Neural crest cell (in vitro differentiated cells): ENCODE data around the gene ERC1. TPM values are rescaled to one million over a fixed set of nuclear protein-coding genes. Genes with fewer than 3 reads are reported as not detected.

ENCODE experiments used
- DNase-seq: peaks from one replicate; pipeline ENCODE4 v3.0.0; 2021; ENCODE audit warnings: low read depth, mixed read lengths, low spot score
- H3K27ac Mint-ChIP-seq: one replicate; pipeline ENCODE4 v1.8.0; 2021; ENCODE audit warnings: mild to moderate bottlenecking, mixed read lengths; ENCODE audit not compliant: unreplicated experiment
- H3K27me3 Mint-ChIP-seq: 2 replicates; pipeline ENCODE4 v1.8.0; 2021; ENCODE audit warnings: low read depth, mild to moderate bottlenecking, mixed read lengths
- H3K36me3 Mint-ChIP-seq: 2 replicates; pipeline ENCODE4 v1.8.0; 2021; ENCODE audit warnings: low read depth, mild to moderate bottlenecking, mixed read lengths
- H3K4me1 Mint-ChIP-seq: 2 replicates; pipeline ENCODE4 v1.8.0; 2021; ENCODE audit warnings: mixed read lengths
- H3K4me3 Mint-ChIP-seq: one replicate; pipeline ENCODE4 v1.8.0; 2021; ENCODE audit warnings: mild to moderate bottlenecking, mixed read lengths
- H3K9me3 Mint-ChIP-seq: 2 replicates; pipeline ENCODE4 v1.8.0; 2021; ENCODE audit warnings: mixed read lengths
- total RNA-seq: library from RNA; stranded (reverse); gene quantifications from 2 replicates; pipeline ENCODE4 v1.2.1, GENCODE V29; 2021
- TF ChIP-seq, protein P1 (sequence below): fragments of 200-600 bp; sonication (generic); conservative IDR thresholded peaks from 2 replicates; pipeline ENCODE4 v1.5.0; 2021; ENCODE audit warnings: antibody characterized with exemption, mild to moderate bottlenecking

Gene ERC1
- total RNA-seq, 1 donor from 2014 or later = 38.9 TPM

DNA sequence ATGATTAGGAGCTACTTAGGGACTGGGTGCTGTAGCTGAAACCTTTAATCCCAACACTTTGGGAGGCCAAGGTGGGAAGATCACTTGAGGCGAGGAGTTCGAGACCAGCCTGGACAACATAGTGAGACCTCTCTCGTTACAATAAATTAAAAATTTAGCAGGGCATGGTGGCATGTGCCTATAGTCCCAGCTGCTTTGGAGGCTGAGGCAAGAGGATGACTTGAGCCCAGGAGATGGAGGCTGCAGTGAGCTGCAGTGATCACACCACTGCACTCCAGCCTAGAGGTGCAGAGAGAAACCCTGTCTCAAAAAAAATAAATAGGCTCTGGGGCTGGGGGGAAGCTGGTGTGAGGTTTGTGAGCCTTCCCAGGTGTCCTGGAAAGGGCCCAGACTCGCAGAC, 506.1 kb downstream of the ERC1 start:
- H3K4me1 Mint-ChIP-seq = peaks cover 16% of the 10 kb centered on the region
- TF ChIP-seq, protein P1, sequence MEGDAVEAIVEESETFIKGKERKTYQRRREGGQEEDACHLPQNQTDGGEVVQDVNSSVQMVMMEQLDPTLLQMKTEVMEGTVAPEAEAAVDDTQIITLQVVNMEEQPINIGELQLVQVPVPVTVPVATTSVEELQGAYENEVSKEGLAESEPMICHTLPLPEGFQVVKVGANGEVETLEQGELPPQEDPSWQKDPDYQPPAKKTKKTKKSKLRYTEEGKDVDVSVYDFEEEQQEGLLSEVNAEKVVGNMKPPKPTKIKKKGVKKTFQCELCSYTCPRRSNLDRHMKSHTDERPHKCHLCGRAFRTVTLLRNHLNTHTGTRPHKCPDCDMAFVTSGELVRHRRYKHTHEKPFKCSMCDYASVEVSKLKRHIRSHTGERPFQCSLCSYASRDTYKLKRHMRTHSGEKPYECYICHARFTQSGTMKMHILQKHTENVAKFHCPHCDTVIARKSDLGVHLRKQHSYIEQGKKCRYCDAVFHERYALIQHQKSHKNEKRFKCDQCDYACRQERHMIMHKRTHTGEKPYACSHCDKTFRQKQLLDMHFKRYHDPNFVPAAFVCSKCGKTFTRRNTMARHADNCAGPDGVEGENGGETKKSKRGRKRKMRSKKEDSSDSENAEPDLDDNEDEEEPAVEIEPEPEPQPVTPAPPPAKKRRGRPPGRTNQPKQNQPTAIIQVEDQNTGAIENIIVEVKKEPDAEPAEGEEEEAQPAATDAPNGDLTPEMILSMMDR = no peak
- H3K9me3 Mint-ChIP-seq = no peaks in the 10 kb centered on the region
- no peak overlapping the region for H3K27ac Mint-ChIP-seq
- no peaks in the 10 kb centered on the region for H3K27me3 Mint-ChIP-seq
- no peak overlapping the region for H3K4me3 Mint-ChIP-seq
- DNase-seq = no peak
- peaks cover 3% of the 10 kb centered on the region for H3K36me3 Mint-ChIP-seq

DNA sequence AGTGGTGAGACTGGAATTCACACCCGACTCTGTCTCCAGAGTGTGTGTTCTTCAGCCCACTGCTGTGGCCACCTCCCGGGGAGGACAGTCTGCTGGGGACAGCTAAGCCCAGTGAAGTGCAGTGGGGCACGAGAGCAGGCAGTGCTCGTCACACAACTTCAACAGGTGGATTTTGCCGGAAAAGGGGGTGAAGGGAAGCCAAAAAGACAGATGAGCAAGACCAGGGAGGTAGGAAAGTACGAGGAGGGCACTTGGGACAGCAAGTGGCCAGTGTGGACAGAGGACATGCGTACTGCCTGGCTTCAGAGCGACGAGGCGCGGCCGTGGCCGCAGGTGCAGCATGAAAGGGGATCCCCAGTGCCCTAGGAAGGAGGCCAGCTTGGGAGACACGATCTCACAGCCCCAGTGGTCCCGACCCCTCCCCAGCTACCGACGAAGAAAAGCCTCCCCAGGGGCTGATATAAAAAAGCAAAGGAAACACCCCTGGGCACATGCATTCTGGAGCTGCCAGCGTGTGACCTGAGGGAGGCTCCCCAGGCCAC, 507.2 kb downstream of the ERC1 start:
- H3K9me3 Mint-ChIP-seq = no peaks in the 10 kb centered on the region
- TF ChIP-seq, protein P1 = no peak
- no peaks in the 10 kb centered on the region for H3K27me3 Mint-ChIP-seq
- H3K27ac Mint-ChIP-seq = peak overlapping the region; percentile 67
- H3K4me1 Mint-ChIP-seq = peaks cover 16% of the 10 kb centered on the region
- no peak for DNase-seq
- H3K36me3 Mint-ChIP-seq = peaks cover 3% of the 10 kb centered on the region
- no peak overlapping the region for H3K4me3 Mint-ChIP-seq

DNA sequence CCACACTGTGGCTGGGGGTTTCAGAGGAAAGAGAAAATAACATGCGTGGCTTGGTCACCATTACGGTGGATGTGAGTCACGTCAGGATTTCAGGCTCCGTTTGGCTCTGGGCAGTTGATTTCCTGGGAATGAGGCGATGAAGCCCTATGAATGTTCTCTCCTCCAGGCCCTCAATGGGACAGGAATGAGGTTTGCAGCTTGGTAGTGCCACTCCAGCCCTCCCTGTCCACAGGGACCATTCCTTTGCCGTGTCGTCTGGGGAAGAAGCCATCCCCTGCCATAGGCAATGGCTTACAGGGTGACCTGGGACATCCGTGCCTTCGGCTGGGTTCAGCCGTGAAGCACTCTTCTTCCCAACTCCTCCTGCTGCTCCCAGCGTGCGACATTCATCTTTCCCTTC, 508.3 kb downstream of the ERC1 start:
- no peak overlapping the region for H3K4me3 Mint-ChIP-seq
- peak overlapping the region; percentile 79 for H3K27ac Mint-ChIP-seq

DNA sequence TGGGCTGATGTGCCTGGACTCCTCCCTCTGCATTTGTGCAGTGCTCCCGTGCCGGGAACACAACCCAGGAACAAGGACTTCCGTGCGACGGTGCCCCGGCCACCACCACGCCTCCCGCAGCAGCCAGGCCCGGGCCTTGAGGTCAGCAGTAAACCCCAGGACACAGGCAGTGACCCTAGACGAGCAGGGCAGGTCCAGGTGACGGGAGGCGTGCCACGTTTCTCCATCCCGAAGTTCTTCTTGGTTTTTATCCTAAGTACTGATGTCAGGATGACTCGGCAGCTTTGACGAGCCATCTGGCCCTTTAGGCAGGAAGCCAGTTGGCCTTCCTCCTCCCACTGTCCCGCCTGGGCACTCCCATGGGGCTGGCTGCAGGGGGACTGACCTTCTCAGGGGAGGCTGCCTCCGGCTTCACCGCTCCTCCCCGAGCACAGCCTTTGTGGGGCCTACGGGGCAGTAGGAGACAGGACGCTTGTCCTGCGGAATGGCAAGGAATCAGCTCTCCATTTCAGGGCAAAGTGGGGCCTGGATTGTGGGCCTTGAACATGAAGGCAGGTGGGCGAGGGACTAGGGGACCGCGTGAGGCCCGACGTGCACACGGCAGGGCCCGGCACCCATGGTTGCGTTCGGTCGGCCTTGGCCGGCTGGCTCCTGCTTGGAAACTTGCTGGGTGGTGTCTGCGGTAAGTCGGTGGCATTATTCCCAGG, 509.2 kb downstream of the ERC1 start:
- Mint-ChIP-seq H3K27ac (peak overlapping the region; percentile 91), H3K36me3 (peaks cover 3% of the 10 kb centered on the region), H3K4me1 (peaks cover 20% of the 10 kb centered on the region), H3K27me3 (no peaks in the 10 kb centered on the region), H3K4me3 (no peak overlapping the region), H3K9me3 (no peaks in the 10 kb centered on the region)
- TF ChIP-seq, protein P1 = no peak
- DNase-seq = no peak

More for the DNA sequence above, 508.3 kb downstream of the ERC1 start:
- Mint-ChIP-seq H3K4me1 (peaks cover 16% of the 10 kb centered on the region), H3K27me3 (no peaks in the 10 kb centered on the region), H3K9me3 (no peaks in the 10 kb centered on the region), H3K36me3 (peaks cover 3% of the 10 kb centered on the region)
- TF ChIP-seq, protein P1 = no peak
- no peak for DNase-seq

DNA sequence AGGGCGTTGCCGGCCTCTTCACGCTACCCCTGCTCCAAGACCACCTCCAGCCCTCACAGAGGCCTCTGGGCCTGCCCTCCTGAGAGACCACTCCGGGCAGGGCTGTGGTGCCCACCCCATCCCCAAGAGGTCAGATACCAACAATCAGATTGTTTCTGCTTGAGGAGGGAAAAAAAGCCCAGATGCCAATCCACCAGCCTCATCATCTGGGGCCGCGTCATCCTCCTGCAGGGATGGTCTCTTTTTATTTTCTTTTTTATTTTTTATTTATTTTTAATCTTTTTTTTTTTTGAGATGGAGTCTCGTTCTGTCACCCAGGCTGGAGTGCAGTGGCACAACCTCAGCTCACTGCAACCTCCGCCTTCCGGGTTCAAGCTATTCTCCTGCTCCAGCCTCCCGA, 510.0 kb downstream of the ERC1 start:
- TF ChIP-seq, protein P1 = no peak
- H3K36me3 Mint-ChIP-seq = peaks cover 3% of the 10 kb centered on the region
- H3K27me3 Mint-ChIP-seq = no peaks in the 10 kb centered on the region
- DNase-seq = no peak
- peaks cover 20% of the 10 kb centered on the region for H3K4me1 Mint-ChIP-seq
- H3K9me3 Mint-ChIP-seq = no peaks in the 10 kb centered on the region
- H3K4me3 Mint-ChIP-seq = no peak overlapping the region
- H3K27ac Mint-ChIP-seq = no peak overlapping the region
